HG02642 (cell line): Measurements from ENCODE around the gene EPHB6.

Source experiments
- ATAC-seq: cut with Tn5 transposase; IDR thresholded peaks from one replicate; pipeline ENCODE4 v1.9.1; 2021; ENCODE audit warnings: mild to moderate bottlenecking; ENCODE audit not compliant: unreplicated experiment, poor library complexity

The EPHB6 gene

DNA sequence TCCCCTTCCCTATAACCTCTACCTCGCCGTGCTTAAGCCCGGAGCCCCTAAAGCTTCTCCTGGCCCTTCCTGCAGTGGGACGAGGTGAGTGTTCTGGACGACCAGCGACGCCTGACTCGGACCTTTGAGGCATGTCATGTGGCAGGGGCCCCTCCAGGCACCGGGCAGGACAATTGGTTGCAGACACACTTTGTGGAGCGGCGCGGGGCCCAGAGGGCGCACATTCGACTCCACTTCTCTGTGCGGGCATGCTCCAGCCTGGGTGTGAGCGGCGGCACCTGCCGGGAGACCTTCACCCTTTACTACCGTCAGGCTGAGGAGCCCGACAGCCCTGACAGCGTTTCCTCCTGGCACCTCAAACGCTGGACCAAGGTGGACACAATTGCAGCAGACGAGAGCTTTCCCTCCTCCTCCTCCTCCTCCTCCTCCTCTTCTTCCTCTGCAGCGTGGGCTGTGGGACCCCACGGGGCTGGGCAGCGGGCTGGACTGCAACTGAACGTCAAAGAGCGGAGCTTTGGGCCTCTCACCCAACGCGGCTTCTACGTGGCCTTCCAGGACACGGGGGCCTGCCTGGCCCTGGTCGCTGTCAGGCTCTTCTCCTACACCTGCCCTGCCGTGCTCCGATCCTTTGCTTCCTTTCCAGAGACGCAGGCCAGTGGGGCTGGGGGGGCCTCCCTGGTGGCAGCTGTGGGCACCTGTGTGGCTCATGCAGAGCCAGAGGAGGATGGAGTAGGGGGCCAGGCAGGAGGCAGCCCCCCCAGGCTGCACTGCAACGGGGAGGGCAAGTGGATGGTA lies 9.2 kb downstream of the EPHB6 start:
- no peak for ATAC-seq

DNA sequence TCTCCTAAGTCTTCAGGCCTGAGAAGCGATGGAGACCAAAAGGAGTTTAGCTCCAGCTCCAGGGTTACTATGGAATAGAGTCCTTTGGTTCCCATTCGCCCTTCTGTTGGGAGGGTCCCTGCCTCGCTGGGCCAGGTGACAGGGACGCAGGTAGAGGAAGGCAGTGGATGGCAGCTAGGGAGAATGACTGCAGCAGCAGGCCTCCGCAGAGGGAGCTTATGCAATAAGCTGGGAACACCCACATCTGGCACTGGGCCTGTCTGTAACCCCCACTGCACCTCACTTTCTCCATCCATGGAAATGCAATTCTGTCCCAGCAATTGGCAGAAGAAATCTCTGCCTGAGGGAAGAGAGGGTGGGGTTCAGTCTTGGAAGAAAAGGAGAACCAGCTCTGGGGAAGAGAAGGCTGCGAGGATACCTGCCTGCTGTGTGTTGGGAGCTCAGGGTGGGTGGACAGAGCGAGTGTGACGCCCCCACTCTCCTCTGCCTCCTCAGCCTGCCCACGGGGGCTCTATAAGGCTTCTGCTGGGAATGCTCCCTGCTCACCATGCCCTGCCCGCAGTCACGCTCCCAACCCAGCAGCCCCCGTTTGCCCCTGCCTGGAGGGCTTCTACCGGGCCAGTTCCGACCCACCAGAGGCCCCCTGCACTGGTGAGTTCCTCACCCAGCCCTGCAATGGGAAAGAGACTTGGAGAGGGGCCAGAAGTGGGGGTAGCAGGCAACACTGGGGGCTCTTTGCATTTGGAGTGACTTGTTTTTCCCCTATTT lies 10.3 kb downstream of the EPHB6 start:
- ATAC-seq = no peak

DNA sequence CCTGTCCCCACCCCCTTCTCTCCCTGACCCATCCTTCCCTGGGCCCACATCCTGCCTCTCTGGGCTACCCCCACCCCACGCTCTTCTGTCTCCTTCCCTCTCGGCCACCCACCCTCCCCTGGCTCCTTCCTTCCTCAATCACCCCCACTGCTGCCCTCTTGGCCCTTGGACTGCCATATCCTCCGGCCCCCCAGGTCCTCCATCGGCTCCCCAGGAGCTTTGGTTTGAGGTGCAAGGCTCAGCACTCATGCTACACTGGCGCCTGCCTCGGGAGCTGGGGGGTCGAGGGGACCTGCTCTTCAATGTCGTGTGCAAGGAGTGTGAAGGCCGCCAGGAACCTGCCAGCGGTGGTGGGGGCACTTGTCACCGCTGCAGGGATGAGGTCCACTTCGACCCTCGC lies 10.9 kb downstream of the EPHB6 start:
- no peak for ATAC-seq

DNA sequence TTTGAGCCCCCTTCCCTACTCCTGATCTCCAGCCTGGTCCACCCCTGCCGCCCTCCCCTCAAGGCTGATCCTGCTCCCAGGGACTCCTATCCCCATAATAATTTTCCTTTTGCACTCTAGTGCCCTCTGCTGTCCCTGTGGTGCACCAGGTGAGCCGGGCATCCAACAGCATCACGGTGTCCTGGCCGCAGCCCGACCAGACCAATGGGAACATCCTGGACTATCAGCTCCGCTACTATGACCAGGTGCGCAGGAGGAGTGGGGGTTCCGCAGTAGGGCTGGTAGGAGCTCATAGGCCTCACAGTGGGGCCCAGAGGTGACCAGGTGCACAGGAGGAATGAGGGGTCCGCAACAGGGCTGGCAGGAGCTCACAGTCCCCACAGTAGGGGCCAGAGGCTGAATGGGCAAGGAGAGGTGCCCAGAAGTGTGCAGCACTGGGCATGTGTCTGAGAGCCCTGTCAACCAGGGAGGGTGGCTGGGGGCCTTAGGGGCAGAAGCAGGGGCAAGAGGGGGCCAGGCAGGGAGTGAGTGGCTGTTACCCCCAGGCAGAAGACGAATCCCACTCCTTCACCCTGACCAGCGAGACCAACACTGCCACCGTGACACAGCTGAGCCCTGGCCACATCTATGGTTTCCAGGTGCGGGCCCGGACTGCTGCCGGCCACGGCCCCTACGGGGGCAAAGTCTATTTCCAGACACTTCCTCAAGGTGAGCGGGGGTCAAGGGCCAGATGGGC lies 11.7 kb downstream of the EPHB6 start:
- no peak for ATAC-seq

DNA sequence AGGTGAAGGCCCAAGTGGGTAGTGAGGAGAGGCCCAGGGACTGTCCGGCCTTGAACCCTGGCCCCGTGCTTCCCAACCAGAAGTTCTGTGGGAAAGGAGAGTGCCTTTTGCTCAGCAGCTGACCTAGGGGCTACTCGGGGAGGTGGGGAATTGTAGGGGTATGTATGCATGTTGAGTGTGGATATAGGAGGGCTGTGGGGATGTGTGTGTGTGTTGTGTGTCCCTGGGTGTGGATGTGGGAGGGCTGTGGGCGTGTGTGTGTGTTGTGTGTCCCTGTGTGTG lies 12.2 kb downstream of the EPHB6 start:
- ATAC-seq = no peak

DNA sequence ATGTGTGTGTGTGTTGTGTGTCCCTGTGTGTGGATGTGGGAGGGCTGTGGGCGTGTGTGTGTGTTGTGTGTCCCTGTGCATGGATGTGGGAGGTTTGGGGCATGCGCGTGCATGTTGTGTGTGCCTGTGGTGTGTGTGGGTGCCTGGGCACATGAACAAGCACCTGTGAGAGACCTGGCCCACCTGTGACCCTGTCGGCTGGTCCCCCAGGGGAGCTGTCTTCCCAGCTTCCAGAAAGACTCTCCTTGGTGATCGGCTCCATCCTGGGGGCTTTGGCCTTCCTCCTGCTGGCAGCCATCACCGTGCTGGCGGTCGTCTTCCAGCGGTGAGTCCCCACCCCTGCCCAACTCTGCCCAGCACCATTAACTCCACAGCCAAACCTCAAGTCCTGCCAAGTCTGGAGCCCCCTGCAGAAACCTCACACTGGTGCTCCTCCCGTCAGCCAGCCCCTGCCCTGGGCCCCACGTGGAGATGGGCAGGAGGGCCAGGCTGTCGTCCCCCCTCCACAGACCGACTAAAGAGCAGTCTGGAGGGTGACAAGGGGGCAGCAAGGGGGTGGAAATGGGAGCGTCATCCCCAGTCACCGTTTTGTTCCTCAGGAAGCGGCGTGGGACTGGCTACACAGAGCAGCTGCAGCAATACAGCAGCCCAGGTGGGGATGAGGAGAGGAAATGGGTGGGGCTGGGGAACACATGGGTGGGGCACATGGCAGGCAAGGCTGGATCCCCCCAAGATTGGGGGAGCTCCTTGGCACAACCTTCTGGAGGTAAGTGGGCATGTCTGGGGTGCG lies 12.7 kb downstream of the EPHB6 start:
- ATAC-seq = no peak

DNA sequence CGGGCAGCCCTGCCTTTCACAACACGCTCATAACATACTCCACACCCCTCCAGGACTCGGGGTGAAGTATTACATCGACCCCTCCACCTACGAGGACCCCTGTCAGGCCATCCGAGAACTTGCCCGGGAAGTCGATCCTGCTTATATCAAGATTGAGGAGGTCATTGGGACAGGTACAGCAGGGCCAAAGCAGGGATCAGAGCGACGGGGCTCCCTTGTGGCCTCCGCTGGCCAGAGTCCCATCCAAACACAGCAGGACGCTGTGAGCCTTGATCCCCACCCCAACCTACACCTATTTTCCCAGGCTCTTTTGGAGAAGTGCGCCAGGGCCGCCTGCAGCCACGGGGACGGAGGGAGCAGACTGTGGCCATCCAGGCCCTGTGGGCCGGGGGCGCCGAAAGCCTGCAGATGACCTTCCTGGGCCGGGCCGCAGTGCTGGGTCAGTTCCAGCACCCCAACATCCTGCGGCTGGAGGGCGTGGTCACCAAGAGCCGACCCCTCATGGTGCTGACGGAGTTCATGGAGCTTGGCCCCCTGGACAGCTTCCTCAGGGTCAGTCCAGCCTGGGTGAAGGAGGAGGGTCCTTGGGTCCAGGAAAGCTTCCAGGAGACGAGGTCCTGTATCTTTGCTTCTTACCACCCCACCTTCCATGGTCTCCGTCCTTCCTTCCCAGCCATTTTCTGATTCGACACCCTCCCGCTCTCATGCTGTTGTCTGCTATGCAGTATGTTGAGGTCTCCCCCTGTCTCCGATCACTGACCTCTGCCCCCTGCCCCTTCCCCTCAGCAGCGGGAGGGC lies 13.5 kb downstream of the EPHB6 start:
- ATAC-seq = no peak

DNA sequence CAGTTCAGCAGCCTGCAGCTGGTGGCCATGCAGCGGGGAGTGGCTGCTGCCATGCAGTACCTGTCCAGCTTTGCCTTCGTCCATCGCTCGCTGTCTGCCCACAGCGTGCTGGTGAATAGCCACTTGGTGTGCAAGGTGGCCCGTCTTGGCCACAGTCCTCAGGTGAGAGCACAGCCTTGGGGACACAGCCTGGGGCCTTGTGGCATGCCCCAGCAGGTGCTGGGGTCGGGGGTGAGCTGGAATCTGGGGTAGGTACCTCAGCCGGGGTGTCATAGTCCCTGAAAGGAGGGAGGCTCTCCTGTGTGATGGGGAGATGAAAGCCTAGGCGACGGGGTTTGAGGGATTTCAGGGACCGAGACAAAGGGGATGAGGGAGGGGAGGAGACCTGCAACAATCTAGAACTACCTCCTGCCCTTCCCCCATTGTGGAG lies 14.1 kb downstream of the EPHB6 start:
- no peak for ATAC-seq

DNA sequence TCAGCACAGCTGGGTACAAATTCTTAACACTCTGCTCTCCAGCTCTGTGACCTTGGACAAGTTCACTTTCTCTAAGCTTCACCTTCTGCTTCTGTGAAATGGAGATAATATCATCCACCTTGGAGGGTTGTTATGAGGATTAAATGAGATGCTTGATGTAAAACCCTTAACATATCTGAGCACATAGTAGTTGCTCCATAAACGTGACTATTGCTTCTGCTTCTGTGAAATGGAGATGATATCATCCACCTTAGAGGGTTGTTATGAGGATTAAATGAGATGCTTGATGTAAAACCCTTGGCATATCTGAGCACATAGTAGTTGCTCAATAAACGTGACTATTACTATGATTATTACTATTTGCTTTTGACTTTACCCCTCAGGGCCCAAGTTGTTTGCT lies 14.6 kb downstream of the EPHB6 start:
- no peak for ATAC-seq

DNA sequence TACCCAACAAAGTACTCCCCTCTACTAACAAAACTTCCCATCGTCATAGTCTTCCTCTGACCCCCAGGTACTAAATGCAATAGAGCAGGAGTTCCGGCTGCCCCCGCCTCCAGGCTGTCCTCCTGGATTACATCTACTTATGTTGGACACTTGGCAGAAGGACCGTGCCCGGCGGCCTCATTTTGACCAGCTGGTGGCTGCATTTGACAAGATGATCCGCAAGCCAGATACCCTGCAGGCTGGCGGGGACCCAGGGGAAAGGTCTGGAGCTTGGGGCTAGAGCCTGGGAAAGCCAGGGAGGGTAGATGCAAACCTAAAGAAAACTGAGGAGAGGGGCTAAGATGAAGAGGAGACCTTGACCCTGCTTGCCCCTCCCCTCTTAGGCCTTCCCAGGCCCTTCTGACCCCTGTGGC lies 15.3 kb downstream of the EPHB6 start:
- no peak for ATAC-seq

DNA sequence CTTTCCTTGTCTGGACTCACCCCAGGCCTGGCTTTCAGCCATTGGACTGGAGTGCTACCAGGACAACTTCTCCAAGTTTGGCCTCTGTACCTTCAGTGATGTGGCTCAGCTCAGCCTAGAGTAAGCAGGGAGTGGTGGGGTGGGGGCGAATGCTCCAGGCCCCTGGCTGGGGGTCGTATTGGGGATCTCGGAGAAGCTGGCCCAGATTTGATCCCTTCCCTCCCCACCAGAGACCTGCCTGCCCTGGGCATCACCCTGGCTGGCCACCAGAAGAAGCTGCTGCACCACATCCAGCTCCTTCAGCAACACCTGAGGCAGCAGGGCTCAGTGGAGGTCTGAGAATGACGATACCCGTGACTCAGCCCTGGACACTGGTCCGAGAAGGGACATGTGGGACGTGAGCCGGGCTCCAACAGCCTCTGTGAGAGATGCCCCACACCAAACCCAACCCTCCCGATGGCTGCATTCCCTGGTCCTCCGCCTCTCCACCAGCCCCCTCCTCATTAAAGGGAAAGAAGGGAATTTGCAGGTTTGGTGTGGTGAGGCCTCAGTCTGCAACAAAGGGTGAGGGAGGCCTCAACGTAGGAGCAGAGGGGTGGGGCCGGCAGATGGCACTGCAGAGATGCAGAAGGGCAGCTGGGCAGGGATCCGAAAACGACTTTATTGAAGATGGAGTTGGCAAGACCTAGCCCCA lies 15.8 kb downstream of the EPHB6 start:
- ATAC-seq = no peak

DNA sequence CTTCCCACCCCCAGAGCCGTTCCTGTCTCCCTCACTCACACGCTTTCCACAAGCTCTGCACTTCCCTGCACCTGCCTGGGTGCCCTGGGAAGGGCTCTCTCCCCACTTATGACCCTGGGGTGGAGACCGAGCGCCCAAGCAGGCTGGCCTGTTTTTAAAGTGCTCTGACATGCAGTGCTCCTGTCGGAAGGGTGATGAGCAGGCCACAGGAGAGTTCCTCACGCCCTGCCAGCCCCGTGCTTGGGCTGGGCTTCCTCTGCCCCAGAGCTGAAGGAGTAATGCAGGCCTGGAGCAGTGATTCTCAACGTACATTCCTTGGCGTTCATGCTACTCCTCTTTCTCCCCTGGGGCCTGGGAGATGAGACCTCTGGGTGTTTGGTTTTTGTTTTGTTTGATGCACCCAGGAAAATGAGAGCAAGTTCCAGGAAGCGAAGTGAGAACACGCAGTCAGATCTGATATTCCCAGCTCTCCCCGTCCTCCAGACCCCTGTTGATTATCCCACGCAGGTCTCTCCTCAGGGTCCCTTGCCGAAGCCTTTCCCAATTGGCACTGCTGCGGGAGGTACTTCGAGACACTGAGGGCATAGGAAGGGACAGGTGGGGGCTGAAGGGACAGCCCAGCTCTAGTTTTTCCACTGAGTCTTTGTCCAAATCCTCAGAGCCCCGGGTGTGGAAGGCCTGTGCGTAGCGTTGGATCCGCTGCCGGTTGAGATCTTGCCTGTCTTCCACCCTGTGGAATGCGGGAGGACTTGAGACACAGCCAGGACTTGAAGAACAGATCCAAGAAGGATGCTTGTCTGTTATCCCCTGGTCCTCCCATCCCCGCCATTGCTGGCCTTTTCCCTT lies 16.6 kb downstream of the EPHB6 start:
- ATAC-seq = no peak

DNA sequence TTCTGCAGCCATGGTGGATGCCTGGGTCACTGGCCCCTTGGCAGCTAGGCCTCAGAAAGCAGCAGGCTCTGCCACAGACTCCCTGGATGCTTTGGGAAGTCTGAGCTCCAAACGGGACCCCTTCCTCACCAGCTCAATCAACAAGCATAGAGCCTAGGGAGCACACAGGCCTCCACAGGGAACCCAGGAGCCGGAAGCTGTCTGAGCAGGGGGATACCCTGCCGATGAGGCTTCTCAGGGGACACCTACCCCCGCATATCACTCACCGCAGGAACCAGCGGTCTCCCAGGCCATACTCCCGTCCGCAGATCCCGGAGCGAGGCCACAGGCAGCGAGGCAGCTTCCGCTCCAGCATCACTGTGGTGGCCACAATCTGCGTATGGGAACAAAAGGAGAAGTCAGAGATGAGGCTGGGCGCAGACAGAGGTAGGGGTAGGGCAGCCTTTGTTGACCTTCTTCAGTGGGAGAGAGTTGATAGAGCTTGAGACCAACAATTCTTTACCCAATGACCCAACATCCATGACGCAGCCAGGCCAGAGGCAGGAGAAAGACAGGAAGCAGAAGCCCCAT lies 17.3 kb downstream of the EPHB6 start:
- no peak for ATAC-seq

DNA sequence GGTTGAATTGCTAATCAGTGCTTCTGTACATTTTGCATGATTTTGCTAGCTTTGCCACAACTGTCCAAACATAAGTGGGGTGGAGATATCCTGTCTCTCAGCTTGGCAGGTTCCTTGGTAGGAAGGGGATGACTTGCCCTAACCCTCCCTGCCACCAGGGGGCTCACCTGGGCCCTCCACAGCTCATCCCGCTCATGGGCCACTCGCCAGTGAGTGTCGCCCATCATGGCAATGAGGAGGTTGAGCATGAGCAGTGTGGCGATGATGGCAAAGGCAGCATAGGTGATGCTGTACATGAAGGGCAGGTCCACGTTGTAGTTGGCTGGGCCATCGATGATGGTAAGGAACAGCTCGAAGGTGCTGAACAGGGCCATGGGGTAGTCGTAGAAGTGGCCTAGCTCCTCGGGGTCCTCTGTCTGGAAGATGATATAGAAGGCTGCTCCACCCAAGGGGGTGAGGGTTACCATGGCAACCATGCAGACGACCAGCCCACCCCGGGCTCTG lies 18.5 kb downstream of the EPHB6 start:
- peak; percentile 76 for ATAC-seq

DNA sequence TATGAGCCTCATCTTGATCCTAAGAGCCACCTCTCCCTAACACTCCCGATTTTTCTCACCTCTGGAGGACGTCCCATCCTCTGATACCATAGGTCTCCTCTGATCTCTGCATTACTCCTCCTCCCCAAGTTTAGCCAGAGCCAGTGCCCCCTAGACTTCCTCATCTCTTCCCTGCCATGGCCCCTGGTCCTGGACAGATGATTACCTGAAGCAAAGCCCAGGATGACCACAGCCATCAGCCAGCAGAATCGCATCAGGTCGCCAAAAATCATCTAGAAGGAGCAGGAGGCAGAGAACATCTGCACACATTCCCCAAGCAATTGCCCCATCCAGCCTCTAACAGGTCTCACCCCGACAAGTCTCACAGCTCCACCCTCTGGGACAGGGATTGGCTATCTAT lies 19.0 kb downstream of the EPHB6 start:
- ATAC-seq = no peak

DNA sequence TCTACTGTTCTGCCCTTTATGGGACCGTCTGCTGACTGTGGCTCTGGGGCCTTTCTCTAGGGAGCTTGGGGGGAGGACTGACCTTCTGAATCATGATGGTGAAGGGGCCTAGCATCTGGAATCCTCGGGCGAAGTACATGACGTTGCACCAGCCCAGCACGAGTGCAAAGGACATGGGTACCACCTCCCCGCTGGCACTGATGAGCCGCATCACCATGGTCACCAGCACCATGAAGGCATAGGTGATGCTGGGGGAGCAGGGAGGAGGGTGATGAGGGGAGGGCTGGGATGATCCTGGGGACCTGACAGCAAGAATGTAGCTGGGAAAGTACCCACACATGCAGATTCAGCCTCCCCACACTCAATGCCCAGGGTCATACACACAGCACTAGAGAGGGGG lies 19.5 kb downstream of the EPHB6 start:
- no peak for ATAC-seq

DNA sequence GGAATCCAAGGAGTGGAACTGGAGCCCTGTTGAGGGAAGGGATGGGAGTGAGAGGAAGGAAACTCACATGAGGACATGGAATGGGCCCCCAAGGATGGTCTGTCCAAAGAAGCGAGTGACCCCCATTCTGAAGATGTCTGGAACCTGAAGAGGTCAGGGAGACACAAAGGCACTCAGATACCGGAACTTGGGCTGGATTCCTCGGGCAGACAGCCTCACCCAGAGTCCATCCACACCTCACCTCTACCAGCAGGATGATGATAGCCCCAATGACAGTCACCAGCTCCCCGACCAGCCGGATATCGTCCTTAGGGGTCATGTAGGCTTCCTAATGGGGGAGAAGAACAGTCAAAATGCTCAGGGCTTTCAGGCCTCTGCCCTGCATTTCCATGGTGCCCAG lies 20.0 kb downstream of the EPHB6 start:
- ATAC-seq = no peak

DNA sequence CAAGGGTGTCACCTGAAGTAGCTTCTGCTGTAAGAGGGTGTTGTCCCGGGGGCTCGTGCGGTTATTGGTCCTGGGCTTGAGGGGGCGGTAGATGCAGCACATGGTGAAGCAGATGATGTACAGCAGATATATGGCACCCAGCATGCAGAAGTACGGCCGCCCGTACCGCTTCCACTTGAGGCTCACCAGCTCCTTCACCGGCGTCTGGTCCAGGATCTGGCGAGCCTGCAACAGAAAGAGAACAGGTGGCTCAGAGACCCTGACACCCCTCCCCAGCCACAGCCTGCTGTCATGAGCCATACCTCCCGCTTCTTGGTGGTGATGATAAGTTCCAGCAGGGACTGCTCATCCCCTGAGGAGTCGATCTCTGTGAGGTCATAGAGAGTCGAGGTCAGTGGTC lies 20.6 kb downstream of the EPHB6 start:
- ATAC-seq = no peak
